KMS-11 (cell line): ENCODE measurements around the gene NEXN.

Experiments used
- H2AFZ ChIP-seq: fragments of 200-600 bp; sonication (generic); 2 replicates; pipeline ENCODE4 v1.6.1; 2016; ENCODE audit warnings: antibody characterized with exemption, mixed run types, low read depth
- H3K27ac ChIP-seq: fragments of 200-600 bp; sonication (generic); 2 replicates; pipeline ENCODE4 v1.6.1; 2016; ENCODE audit warnings: mild to moderate bottlenecking, mixed run types
- H3K27me3 ChIP-seq: fragments of 200-600 bp; sonication (generic); 2 replicates; pipeline ENCODE4 v1.6.1; 2017; ENCODE audit warnings: mild to moderate bottlenecking, low read depth, mixed run types, moderate library complexity; ENCODE audit not compliant: insufficient read depth
- H3K36me3 ChIP-seq: fragments of 200-600 bp; sonication (generic); 2 replicates; pipeline ENCODE4 v1.6.1; 2017; ENCODE audit warnings: mild to moderate bottlenecking, mixed run types; ENCODE audit not compliant: insufficient read depth
- H3K4me1 ChIP-seq: fragments of 200-600 bp; sonication (generic); 2 replicates; pipeline ENCODE4 v1.6.1; 2016; ENCODE audit warnings: mild to moderate bottlenecking, low read depth, mixed run types; ENCODE audit not compliant: poor library complexity, severe bottlenecking
- H3K4me2 ChIP-seq: fragments of 200-600 bp; sonication (generic); 2 replicates; pipeline ENCODE4 v1.7.0; 2016; ENCODE audit warnings: mild to moderate bottlenecking, mixed run types
- H3K4me3 ChIP-seq: fragments of 200-600 bp; sonication (generic); IDR thresholded peaks from 2 replicates; pipeline ENCODE4 v1.6.1; 2017; ENCODE audit warnings: low read depth, low read length, mixed read lengths; ENCODE audit not compliant: insufficient read depth
- H3K79me2 ChIP-seq: fragments of 200-600 bp; sonication (generic); 2 replicates; pipeline ENCODE4 v1.6.1; 2016; ENCODE audit warnings: low read depth, mixed run types; ENCODE audit not compliant: insufficient read depth
- H3K9ac ChIP-seq: fragments of 200-600 bp; sonication (generic); 2 replicates; pipeline ENCODE4 v1.6.1; 2016; ENCODE audit warnings: mild to moderate bottlenecking, mixed run types
- H4K20me1 ChIP-seq: fragments of 200-600 bp; sonication (generic); 2 replicates; pipeline ENCODE4 v1.6.1; 2016; ENCODE audit warnings: mild to moderate bottlenecking, mixed run types; ENCODE audit not compliant: insufficient read depth
- CTCF ChIP-seq: fragments of 200-600 bp; sonication (generic); conservative IDR thresholded peaks from 2 replicates; pipeline ENCODE4 v1.6.1; 2017; ENCODE audit warnings: low read depth, mild to moderate bottlenecking, antibody characterized with exemption, low read length, moderate library complexity, mixed read lengths

The NEXN gene

DNA sequence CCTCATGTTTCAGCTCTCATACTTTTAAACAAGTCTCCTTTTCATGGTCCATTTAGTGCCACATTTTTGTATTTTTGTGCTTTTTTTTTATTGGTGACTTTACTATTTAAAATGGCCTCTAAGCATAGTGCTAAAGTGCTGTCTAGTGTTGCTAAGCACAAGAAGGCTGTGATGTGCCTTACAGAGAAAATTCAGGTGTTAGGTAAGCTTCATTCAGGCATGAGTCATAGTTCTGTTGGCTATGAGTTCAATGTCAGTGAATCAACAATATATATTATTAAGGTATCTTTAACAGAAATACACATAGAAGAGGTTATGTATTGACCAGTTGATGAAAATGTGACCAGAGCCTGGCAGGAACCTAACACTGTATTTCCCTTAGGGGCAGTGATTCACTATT is 103.2 kb downstream of the NEXN start:
- no peak for TF ChIP-seq CTCF
- no peak overlapping the region for H3K9ac ChIP-seq
- H3K79me2 ChIP-seq = no peaks in the 10 kb centered on the region
- no peaks in the 10 kb centered on the region for H4K20me1 ChIP-seq
- no peak overlapping the region for H3K4me3 ChIP-seq
- H3K36me3 ChIP-seq = no peaks in the 10 kb centered on the region
- H2AFZ ChIP-seq = no peak overlapping the region
- H3K27me3 ChIP-seq = no peaks in the 10 kb centered on the region
- no peak overlapping the region for H3K4me2 ChIP-seq
- H3K27ac ChIP-seq = no peak overlapping the region
- no peaks in the 10 kb centered on the region for H3K4me1 ChIP-seq
